A673 (cell line): Measurements from ENCODE around the gene MINDY3.

Experiments used
- CTCF ChIP-seq: fragments of 300-800, 200-600 bp; sonication (generic); conservative IDR thresholded peaks from 2 replicates; pipeline ENCODE4 v1.5.1; 2017; ENCODE audit warnings: low read depth, mild to moderate bottlenecking, antibody characterized with exemption, low read length, moderate library complexity, mixed read lengths
- EZH2 ChIP-seq: fragments of 200-600 bp; sonication (generic); IDR thresholded peaks from 2 replicates; pipeline ENCODE4 v1.6.1; 2017; ENCODE audit warnings: borderline replicate concordance, low read depth, mild to moderate bottlenecking, mixed read lengths, antibody characterized with exemption, low read length; ENCODE audit not compliant: poor library complexity, severe bottlenecking

- TF ChIP-seq CTCF: no peak
- TF ChIP-seq EZH2: no peak
Measured at GRCh38 chr10:15764892-15765454, 95.3 kb downstream of the MINDY3 start.
